NCI-H82 (cell line): ENCODE results near the gene VPS16.
"Not testable (repeated sequence)": the region's sequence is repeated elsewhere in the genome, so short reads cannot be mapped to it uniquely, and the experiment has no call there.

ENCODE experiments used
- DNase-seq: peaks from one replicate; lab custom pipeline; 2025; lab: John Stamatoyannopoulos, UW

The VPS16 gene

GRCh38 chr20:2807019-2807418 lies 33.5 kb upstream of the VPS16 start:
- no peak for DNase-seq

GRCh38 chr20:2807929-2808328 lies 32.6 kb upstream of the VPS16 start:
- DNase-seq, result not testable (repeated sequence)

- no peak for DNase-seq
Observed at GRCh38 chr20:2809690-2810089, 30.9 kb upstream of the VPS16 start.

GRCh38 chr20:2812189-2812588 lies 28.4 kb upstream of the VPS16 start:
- DNase-seq, result no peak

GRCh38 chr20:2814076-2814475 lies 26.5 kb upstream of the VPS16 start:
- peak; percentile 74 for DNase-seq

GRCh38 chr20:2814587-2815051 lies 25.9 kb upstream of the VPS16 start, which contains the start of gene C20orf141:
C20orf141 (plus strand) TSS chr20:2814987; CDS start chr20:2815185, 198 bp downstream.
- peak; percentile 98 for DNase-seq

- DNase-seq, result no peak
Observed at GRCh38 chr20:2815242-2815900, 25.2 kb upstream of the VPS16 start.

GRCh38 chr20:2816030-2816582 lies 24.4 kb upstream of the VPS16 start, which contains the start of gene TMEM239:
TMEM239 (plus strand) TSS chr20:2816364; CDS start chr20:2816555, 191 bp downstream.
- no peak for DNase-seq

GRCh38 chr20:2816583-2817340 lies 23.8 kb upstream of the VPS16 start:
- DNase-seq, result no peak

GRCh38 chr20:2817341-2817726 lies 23.2 kb upstream of the VPS16 start:
- no peak for DNase-seq

- no peak for DNase-seq
Observed at GRCh38 chr20:2817891-2818595, 22.5 kb upstream of the VPS16 start.

- DNase-seq, result no peak
Observed at GRCh38 chr20:2820084-2820895, 20.3 kb upstream of the VPS16 start.

GRCh38 chr20:2820896-2821869 lies 19.4 kb upstream of the VPS16 start:
- peak; percentile 42 for DNase-seq

- DNase-seq, result no peak
Observed at GRCh38 chr20:2822073-2822472, 18.5 kb upstream of the VPS16 start.

- DNase-seq, result no peak
Observed at GRCh38 chr20:2825761-2826160, 14.8 kb upstream of the VPS16 start.

GRCh38 chr20:2826655-2827054 lies 13.9 kb upstream of the VPS16 start:
- no peak for DNase-seq

- no peak for DNase-seq
Observed at GRCh38 chr20:2829376-2829775, 11.2 kb upstream of the VPS16 start.

- not testable (repeated sequence) for DNase-seq
Observed at GRCh38 chr20:2831206-2831605, 9.3 kb upstream of the VPS16 start.

- DNase-seq, result no peak
Observed at GRCh38 chr20:2833761-2834160, 6.8 kb upstream of the VPS16 start.

GRCh38 chr20:2834401-2835110 lies 6.0 kb upstream of the VPS16 start:
- no peak for DNase-seq
